ENCODE data around the gene ABL1.

Gene ABL1

DNA sequence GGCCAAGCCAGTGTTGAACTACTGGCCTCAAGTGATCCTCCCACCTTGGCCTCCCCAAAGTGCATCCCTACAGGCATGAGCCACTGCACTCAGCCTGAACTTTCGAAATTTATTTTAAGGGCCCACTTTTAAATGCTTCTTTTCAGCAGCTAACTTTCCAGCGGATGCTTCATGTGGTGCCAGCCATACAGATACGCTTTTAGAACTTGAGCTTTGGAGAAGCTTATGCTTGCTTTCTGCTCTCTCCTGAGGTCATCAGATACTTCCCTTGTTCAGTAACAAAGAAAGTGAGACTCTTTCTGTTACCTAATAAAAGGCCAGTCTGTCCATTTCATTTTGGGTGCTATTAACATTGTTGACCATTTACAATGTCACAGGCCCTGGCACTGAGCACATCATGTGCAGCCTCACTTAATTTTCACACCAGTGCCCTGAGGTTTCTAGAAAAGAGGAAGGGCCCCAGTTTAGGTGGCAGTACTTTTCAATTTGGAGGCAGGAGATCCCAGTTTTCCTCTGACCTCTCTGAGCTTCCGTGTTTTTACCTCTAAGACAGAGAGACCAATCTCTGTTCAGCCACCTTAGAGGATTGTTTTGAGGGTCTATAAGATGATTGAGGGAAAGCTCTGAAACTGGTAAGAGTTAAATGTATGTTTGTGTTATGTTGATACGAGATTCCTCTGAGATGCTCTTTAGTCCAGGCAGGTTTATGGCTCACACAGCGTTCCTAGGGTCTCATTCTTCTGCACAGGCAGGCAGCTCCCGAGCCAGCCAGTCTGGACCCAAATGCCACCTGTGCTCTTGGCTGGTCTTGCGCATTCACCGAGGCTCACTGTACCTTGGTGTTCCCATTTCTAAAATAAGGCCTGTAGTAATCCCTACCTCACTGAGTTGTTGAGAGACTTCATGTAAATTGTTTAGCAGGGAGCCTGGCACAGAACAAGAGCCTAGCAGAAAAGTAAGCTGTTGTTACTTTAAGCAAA, 4.4 kb downstream of the ABL1 start:
- Histone ChIP-seq H3K4me1 (ENCODE audit: control insufficient read depth, insufficient read depth, low read length) (no peaks in the 10 kb centered on the region), H3K36me3 (ENCODE audit: control insufficient read depth in 2 of 2, insufficient read depth in 1 of 2, low read length in 2 of 2) (no peaks in the 10 kb centered on the region), H3K27ac (ENCODE audit: extremely low read depth, low read depth, low read length) (no peak overlapping the region), H3K4me3 (ENCODE audit: low read depth, low read length) (no peak overlapping the region), H3K9me3 (ENCODE audit: control insufficient read depth, insufficient read depth, low read depth, low read length) (no peaks in the 10 kb centered on the region)
- TF ChIP-seq ZNF544 (tag by site-specific recombination; IDR thresholded peaks at IDR 0.05) = no peak
- peak; percentile 58; the same call in 1 of the 2 replicates for TF ChIP-seq PRDM1 (tag by site-specific recombination; IDR thresholded peaks at IDR 0.05)
- POLR2A ChIA-PET = interaction anchor here (0.9 to 1.2 kb wide), 3 partner anchors 9 to 30 kb away, joined by 3 to 4 read pairs (median 3); no protein-coding TSS in a partner anchor
- CTCF ChIA-PET = interaction anchor here (0.6 to 7.4 kb wide), 15 partner anchors 9 to 1811 kb away, joined by 3 to 57 read pairs (median 4); partner anchors contain the start of gene SH3GLB2

DNA sequence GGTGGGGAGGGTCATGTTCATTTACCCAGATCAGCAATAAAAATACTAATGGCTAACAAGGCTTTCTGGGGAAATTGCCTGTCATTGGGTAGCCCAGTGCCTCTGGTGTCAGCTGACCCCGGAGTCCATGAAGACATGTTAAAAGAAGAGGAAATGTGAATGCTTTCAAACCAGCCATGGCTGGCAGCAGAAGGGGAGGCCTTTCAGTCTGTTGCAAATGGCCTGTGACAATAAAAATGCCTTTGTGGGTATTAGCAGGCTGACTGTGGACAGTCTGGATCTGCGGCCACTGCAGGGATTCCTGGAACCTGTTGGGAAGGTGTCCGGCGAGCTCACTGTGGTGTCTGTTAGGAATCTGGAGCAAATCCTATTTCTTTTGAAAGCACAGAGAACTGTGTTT, 7.5 kb downstream of the ABL1 start:
- Histone ChIP-seq H3K4me1 (ENCODE audit: control insufficient read depth, insufficient read depth, low read length) (no peaks in the 10 kb centered on the region; the same call in 1 of the 2 replicates), H3K9me3 (ENCODE audit: control insufficient read depth, insufficient read depth, low read depth, low read length) (no peaks in the 10 kb centered on the region), H3K36me3 (ENCODE audit: control insufficient read depth in 2 of 2, insufficient read depth in 1 of 2, low read length in 2 of 2) (no peaks in the 10 kb centered on the region), H3K4me3 (ENCODE audit: low read depth, low read length) (no peak overlapping the region), H3K27ac (ENCODE audit: extremely low read depth, low read depth, low read length) (no peak overlapping the region)
- POLR2A ChIA-PET = no interaction called here
- CTCF ChIA-PET = interaction anchor here (0.7 to 7.4 kb wide), 6 partner anchors 8 to 150 kb away, joined by 3 to 57 read pairs (median 3); no protein-coding TSS in a partner anchor
- TF ChIP-seq RBAK (tag by site-specific recombination; IDR thresholded peaks at IDR 0.05) = no peak
- TF ChIP-seq SETDB1 (IDR thresholded peaks at IDR 0.05; ENCODE audit: insufficient read length, low read length) = no peak
- TF ChIP-seq ZBTB21 (tag by site-specific recombination; IDR thresholded peaks at IDR 0.05) = no peak
- no peak for TF ChIP-seq ZNF121 (tag by site-specific recombination; IDR thresholded peaks at IDR 0.05)
- TF ChIP-seq ZNF416 (tag by site-specific recombination; IDR thresholded peaks at IDR 0.05) = no peak

DNA sequence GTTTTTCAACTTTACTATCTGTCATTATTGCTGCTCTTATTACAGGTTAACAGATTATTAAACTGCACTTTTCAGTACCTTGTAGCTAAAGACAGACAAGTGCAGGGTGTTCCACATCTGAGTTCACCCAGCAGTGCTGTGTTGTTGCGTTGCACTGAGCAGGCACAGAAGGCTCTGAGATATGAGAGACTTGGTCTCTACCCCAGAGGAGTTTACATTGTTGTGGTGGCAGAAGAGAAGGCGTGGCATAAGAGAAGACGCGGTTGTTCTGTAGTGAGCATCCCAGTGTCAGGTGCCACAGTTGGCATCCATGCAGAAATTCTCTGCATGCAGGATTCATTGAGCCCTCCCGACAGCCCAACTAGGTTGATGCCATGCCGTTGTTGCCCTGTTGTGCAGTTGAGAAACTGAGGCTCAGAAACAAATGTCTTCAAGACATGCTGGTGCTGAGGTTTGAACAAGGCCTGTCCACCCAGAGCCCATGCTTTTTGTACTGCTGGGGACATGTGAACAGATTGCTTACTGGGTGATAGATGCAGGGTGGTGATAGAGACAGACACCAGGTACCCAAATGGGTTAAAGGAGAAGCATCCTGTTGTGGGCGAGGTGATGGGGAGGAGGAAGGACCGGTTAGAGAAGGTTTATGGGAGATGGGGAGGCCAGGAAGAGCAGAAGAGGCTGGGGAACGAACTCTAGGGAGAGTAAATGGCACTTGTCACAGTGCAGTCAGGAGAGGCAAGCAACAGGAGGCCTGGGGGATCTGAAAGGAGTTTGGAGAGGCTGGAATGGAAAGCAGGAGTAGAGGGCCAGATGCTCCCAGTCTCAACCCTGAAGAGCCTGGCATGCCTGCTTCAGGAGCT, 8.2 kb downstream of the ABL1 start:
- CTCF ChIA-PET = interaction anchor here (0.7 to 7.4 kb wide), 5 partner anchors 8 to 95 kb away, joined by 3 to 57 read pairs (median 3); no protein-coding TSS in a partner anchor
- H3K4me3 ChIP-seq (ENCODE audit: low read depth, low read length) = no peak overlapping the region

More for the DNA sequence above, 8.2 kb downstream of the ABL1 start:
- H3K9me3 ChIP-seq (ENCODE audit: control insufficient read depth, insufficient read depth, low read depth, low read length) = no peaks in the 10 kb centered on the region
- POLR2A ChIA-PET = interaction anchor here (0.6 kb wide), 1 partner anchor 9 kb away, joined by 3 read pairs; no protein-coding TSS in a partner anchor
- H3K27ac ChIP-seq (ENCODE audit: extremely low read depth, low read depth, low read length) = no peak overlapping the region
- no peaks in the 10 kb centered on the region for H3K36me3 ChIP-seq (ENCODE audit: control insufficient read depth in 2 of 2, insufficient read depth in 1 of 2, low read length in 2 of 2)
- TF ChIP-seq ZFHX2 (tag by site-specific recombination; conservative IDR thresholded peaks at IDR 0.05) (no peak), KLF1 (tag by site-specific recombination; IDR thresholded peaks at IDR 0.05) (no peak), SCRT1 (tag by site-specific recombination; IDR thresholded peaks at IDR 0.05; ENCODE audit: borderline replicate concordance) (peak; percentile 62; the same call in 1 of the 2 replicates), FEZF1 (tag by site-specific recombination; IDR thresholded peaks at IDR 0.05) (peak; percentile 70), ZFP41 (tag by site-specific recombination; IDR thresholded peaks at IDR 0.05; ENCODE audit: borderline replicate concordance) (no peak), SCRT2 (tag by site-specific recombination; IDR thresholded peaks at IDR 0.05) (peak; percentile 84)
- TF ChIP-seq, protein P1, sequence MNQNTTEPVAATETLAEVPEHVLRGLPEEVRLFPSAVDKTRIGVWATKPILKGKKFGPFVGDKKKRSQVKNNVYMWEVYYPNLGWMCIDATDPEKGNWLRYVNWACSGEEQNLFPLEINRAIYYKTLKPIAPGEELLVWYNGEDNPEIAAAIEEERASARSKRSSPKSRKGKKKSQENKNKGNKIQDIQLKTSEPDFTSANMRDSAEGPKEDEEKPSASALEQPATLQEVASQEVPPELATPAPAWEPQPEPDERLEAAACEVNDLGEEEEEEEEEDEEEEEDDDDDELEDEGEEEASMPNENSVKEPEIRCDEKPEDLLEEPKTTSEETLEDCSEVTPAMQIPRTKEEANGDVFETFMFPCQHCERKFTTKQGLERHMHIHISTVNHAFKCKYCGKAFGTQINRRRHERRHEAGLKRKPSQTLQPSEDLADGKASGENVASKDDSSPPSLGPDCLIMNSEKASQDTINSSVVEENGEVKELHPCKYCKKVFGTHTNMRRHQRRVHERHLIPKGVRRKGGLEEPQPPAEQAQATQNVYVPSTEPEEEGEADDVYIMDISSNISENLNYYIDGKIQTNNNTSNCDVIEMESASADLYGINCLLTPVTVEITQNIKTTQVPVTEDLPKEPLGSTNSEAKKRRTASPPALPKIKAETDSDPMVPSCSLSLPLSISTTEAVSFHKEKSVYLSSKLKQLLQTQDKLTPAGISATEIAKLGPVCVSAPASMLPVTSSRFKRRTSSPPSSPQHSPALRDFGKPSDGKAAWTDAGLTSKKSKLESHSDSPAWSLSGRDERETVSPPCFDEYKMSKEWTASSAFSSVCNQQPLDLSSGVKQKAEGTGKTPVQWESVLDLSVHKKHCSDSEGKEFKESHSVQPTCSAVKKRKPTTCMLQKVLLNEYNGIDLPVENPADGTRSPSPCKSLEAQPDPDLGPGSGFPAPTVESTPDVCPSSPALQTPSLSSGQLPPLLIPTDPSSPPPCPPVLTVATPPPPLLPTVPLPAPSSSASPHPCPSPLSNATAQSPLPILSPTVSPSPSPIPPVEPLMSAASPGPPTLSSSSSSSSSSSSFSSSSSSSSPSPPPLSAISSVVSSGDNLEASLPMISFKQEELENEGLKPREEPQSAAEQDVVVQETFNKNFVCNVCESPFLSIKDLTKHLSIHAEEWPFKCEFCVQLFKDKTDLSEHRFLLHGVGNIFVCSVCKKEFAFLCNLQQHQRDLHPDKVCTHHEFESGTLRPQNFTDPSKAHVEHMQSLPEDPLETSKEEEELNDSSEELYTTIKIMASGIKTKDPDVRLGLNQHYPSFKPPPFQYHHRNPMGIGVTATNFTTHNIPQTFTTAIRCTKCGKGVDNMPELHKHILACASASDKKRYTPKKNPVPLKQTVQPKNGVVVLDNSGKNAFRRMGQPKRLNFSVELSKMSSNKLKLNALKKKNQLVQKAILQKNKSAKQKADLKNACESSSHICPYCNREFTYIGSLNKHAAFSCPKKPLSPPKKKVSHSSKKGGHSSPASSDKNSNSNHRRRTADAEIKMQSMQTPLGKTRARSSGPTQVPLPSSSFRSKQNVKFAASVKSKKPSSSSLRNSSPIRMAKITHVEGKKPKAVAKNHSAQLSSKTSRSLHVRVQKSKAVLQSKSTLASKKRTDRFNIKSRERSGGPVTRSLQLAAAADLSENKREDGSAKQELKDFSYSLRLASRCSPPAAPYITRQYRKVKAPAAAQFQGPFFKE (tag by site-specific recombination; IDR thresholded peaks at IDR 0.05; ENCODE audit: borderline replicate concordance) = no peak
- no peaks in the 10 kb centered on the region; the same call in 1 of the 2 replicates for H3K4me1 ChIP-seq (ENCODE audit: control insufficient read depth, insufficient read depth, low read length)

Data from HEK293 (cell line).